ENCODE results near the gene ZNF862. TPM values are rescaled to one million over a fixed set of nuclear protein-coding genes. Genes with fewer than 3 reads are reported as not detected.
A peak's percentile ranks its signal among the peaks of the same experiment; 100 is the strongest.

The ZNF862 gene
- total and polyA plus RNA-seq, 8 donors = 2.4 to 13.4 (median 7.3) TPM

GRCh38 chr7:149862156-149862555 is 24.0 kb downstream of the ZNF862 start:
- Histone ChIP-seq H3K4me3 (no peak overlapping the region), H3K4me1 (peaks cover 0 to 13% (median 0%) of the 10 kb centered on the region in 4 donors), H3K27me3 (no peaks in the 10 kb centered on the region), H3K27ac (no peak overlapping the region), H3K36me3 (peaks cover 23 to 92% (median 75%) of the 10 kb centered on the region in 4 donors), H3K9me3 (no peaks in the 10 kb centered on the region)
- DNase-seq = no peak
- TF ChIP-seq EP300 (IDR thresholded peaks at IDR 0.05) (no peak), POLR2A (IDR thresholded peaks at IDR 0.05) (no peak), POLR2AphosphoS5 (IDR thresholded peaks at IDR 0.05) (no peak), CTCF (IDR thresholded peaks at IDR 0.05) (no peak)
- WGBS, 5 donors = 87 to 96% (median 93%) methylated on average over 17 to 18 of the region's 18 CpGs
- intact Hi-C loops (cut with DNase I; ENCODE audit: low total_unique reads) = no loop called here

- intact Hi-C loops (cut with DNase I; ENCODE audit: low total_unique reads) = no loop called here
- 86 to 99% (median 93%) methylated on average over 4 of the region's 4 CpGs for WGBS, 5 donors
- peaks cover 23 to 82% (median 73%) of the 10 kb centered on the region in 4 donors for H3K36me3 ChIP-seq
Measured at GRCh38 chr7:149863500-149863899, 25.3 kb downstream of the ZNF862 start.

GRCh38 chr7:149864023-149864422 is 25.8 kb downstream of the ZNF862 start:
- no peaks in the 10 kb centered on the region for H3K27me3 ChIP-seq
- intact Hi-C loops (cut with DNase I; ENCODE audit: low total_unique reads) = no loop called here
- peaks cover 0 to 13% (median 0%) of the 10 kb centered on the region in 4 donors for H3K4me1 ChIP-seq
- TF ChIP-seq CTCF (IDR thresholded peaks at IDR 0.05) = no peak
- no peak for TF ChIP-seq POLR2A (IDR thresholded peaks at IDR 0.05)
- TF ChIP-seq POLR2AphosphoS5 (IDR thresholded peaks at IDR 0.05) = no peak
- TF ChIP-seq EP300 (IDR thresholded peaks at IDR 0.05) = no peak
- no peak for DNase-seq
- H3K9me3 ChIP-seq = no peaks in the 10 kb centered on the region
- H3K36me3 ChIP-seq = peaks cover 23 to 78% (median 71%) of the 10 kb centered on the region in 4 donors
- WGBS, 5 donors = 84 to 95% (median 89%) methylated on average over 4 to 8 of the region's 8 CpGs
- H3K4me3 ChIP-seq = no peak overlapping the region
- H3K27ac ChIP-seq = no peak overlapping the region

More at GRCh38 chr7:149863500-149863899, 25.3 kb downstream of the ZNF862 start:
- no peaks in the 10 kb centered on the region for H3K27me3 ChIP-seq
- peaks cover 0 to 13% (median 0%) of the 10 kb centered on the region in 4 donors for H3K4me1 ChIP-seq
- no peak for DNase-seq
- H3K9me3 ChIP-seq = no peaks in the 10 kb centered on the region
- no peak overlapping the region for H3K4me3 ChIP-seq
- TF ChIP-seq EP300 (IDR thresholded peaks at IDR 0.05) (no peak), POLR2AphosphoS5 (IDR thresholded peaks at IDR 0.05) (no peak), POLR2A (IDR thresholded peaks at IDR 0.05) (no peak), CTCF (IDR thresholded peaks at IDR 0.05) (no peak)
- no peak overlapping the region for H3K27ac ChIP-seq

- peak overlapping the region in 1 of 5 donors; percentile 28 for H3K27ac ChIP-seq
- no peak overlapping the region for H3K4me3 ChIP-seq
- H3K4me1 ChIP-seq = peaks cover 0 to 13% (median 0%) of the 10 kb centered on the region in 4 donors
- no peak for DNase-seq
- H3K36me3 ChIP-seq = peaks cover 23 to 72% (median 64%) of the 10 kb centered on the region in 4 donors
- intact Hi-C loops (cut with DNase I; ENCODE audit: low total_unique reads) = no loop called here
- H3K9me3 ChIP-seq = no peaks in the 10 kb centered on the region
- TF ChIP-seq EP300 (IDR thresholded peaks at IDR 0.05) = no peak
- no peak for TF ChIP-seq CTCF (IDR thresholded peaks at IDR 0.05)
- TF ChIP-seq POLR2A (IDR thresholded peaks at IDR 0.05) = no peak
- TF ChIP-seq POLR2AphosphoS5 (IDR thresholded peaks at IDR 0.05) = no peak
- WGBS, 5 donors = 95 to 97% (median 96%) methylated on average over 11 to 12 of the region's 12 CpGs
- no peaks in the 10 kb centered on the region for H3K27me3 ChIP-seq
Measured at GRCh38 chr7:149864751-149865150, 26.6 kb downstream of the ZNF862 start.

All from stomach (tissue), 9 donors.